Glutamatergic neuron (in vitro differentiated cells): ENCODE measurements around the gene CMTR1. TPM values are rescaled to one million over a fixed set of nuclear protein-coding genes. Genes with fewer than 3 reads are reported as not detected.

Experiments
- DNase-seq: peaks from one replicate; pipeline ENCODE4 v3.0.0; 2022
- H3K27ac Mint-ChIP-seq: one replicate; pipeline ENCODE4 v1.8.0; 2020; ENCODE audit warnings: mild to moderate bottlenecking, mixed read lengths, inconsistent platforms; ENCODE audit not compliant: unreplicated experiment
- H3K27me3 Mint-ChIP-seq: one replicate; pipeline ENCODE4 v1.8.0; 2020; ENCODE audit warnings: mild to moderate bottlenecking, moderate library complexity, mixed read lengths, inconsistent platforms; ENCODE audit not compliant: unreplicated experiment
- H3K36me3 Mint-ChIP-seq: one replicate; pipeline ENCODE4 v1.8.0; 2020; ENCODE audit warnings: mild to moderate bottlenecking, mixed read lengths, inconsistent platforms; ENCODE audit not compliant: unreplicated experiment
- H3K4me1 Mint-ChIP-seq: one replicate; pipeline ENCODE4 v1.8.0; 2020; ENCODE audit warnings: mild to moderate bottlenecking, low read depth, mixed read lengths, inconsistent platforms; ENCODE audit not compliant: unreplicated experiment
- H3K4me3 Mint-ChIP-seq: one replicate; pipeline ENCODE4 v1.8.0; 2020; ENCODE audit warnings: mild to moderate bottlenecking, mixed read lengths, inconsistent platforms; ENCODE audit not compliant: unreplicated experiment
- H3K9me3 Mint-ChIP-seq: one replicate; pipeline ENCODE4 v1.8.0; 2020; ENCODE audit warnings: mild to moderate bottlenecking, moderate library complexity, mixed read lengths, inconsistent platforms; ENCODE audit not compliant: unreplicated experiment
- CTCF ChIP-seq: fragments of 200-600 bp; sonication (generic); IDR thresholded peaks from one replicate; pipeline ENCODE4 v1.5.0; 2021; ENCODE audit not compliant: partially characterized antibody, unreplicated experiment
- total RNA-seq: library from RNA; stranded (reverse); fragmentation: NEBNext Ultra II Directional; extraction: Animal tissue kit (Norgen Biotek cat#: 25700); gene quantifications from one replicate; pipeline ENCODE4 v1.2.1, GENCODE V29; 2021; ENCODE audit not compliant: unreplicated experiment

The CMTR1 gene
- total RNA-seq, 1 donor from 2014 or later: 61.6 TPM

DNA sequence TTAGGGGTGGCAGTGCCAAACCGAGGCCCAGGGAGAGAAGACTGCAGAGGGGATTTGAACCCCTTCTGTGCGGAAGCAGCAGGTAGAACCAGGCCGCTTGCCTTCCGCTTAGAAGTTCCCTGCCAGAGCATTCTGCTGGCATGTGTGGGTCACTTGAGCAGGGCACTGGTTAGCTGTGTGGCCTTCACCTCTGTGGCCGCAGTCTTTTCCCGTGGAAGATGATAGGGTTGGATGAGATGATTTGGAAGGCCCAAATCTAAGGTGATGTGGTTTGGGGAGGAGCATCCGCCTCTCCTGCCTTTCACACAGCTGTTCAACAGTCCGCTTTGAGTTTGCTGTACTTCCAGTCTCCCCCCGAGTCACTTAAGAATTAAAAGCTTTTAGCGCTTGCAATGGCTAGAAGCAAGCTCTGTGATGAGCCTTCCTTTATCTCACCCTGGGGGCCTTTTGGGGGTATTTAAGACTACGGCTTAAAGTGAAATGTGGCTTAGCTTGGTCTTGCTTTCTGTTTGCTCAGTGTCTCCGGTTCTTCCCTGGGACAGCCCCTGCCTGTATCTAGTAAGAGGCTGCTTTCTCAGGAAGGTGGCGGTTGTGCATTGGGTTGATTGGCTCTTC lies 743 bp downstream of the CMTR1 start:
- Mint-ChIP-seq H3K36me3 (no peaks in the 10 kb centered on the region), H3K4me1 (peaks cover 31% of the 10 kb centered on the region)
- peak; percentile 20 for DNase-seq

DNA sequence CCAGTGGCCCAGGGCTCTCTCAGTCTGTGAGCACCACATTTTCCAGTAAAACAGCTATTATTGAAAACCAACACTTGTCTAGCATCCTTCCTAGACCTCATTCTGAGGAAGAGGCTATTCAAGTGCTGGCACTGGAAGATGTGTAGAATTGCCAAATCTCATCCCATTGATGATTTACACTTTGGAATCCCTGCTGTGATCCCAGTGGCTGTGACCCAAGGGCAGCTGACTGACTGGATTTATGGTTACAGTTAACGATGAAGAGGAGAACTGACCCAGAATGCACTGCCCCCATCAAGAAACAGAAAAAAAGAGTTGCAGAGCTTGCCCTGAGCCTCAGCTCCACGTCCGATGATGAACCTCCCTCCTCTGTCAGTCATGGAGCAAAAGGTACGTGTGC lies 2.4 kb downstream of the CMTR1 start:
- peak overlapping the region; percentile 76 for H3K27ac Mint-ChIP-seq
- H3K4me3 Mint-ChIP-seq: peak overlapping the region; percentile 74
- H3K9me3 Mint-ChIP-seq: peaks cover 13% of the 10 kb centered on the region
- no peak for TF ChIP-seq CTCF
- no peaks in the 10 kb centered on the region for H3K36me3 Mint-ChIP-seq
- H3K27me3 Mint-ChIP-seq: peaks cover 16% of the 10 kb centered on the region
- peaks cover 31% of the 10 kb centered on the region for H3K4me1 Mint-ChIP-seq
- no peak for DNase-seq

More for the DNA sequence above, 743 bp downstream of the CMTR1 start:
- peak overlapping the region; percentile 89 for H3K4me3 Mint-ChIP-seq
- no peak for TF ChIP-seq CTCF
- H3K9me3 Mint-ChIP-seq: peaks cover 16% of the 10 kb centered on the region
- peak overlapping the region; percentile 93 for H3K27ac Mint-ChIP-seq
- H3K27me3 Mint-ChIP-seq: peaks cover 16% of the 10 kb centered on the region

DNA sequence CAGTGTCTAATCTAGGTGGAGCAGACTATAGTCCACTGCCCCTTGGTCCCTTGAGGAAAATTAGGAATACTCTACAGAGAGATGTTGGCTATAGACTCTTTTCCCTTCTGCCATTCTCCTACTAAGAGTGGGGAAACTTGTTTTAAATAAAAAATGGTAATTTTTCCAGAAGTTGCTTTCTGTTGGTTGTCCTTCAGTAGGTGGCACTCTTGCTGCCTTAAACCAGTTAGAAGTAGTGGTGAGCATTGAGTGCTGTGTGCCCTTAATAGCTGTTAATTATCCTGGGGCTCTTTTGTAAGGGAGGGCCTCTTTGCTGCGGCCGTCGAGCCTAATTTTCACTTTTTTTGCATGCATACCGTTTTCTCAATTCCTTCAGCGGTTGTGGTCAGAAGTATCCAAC lies 2.8 kb downstream of the CMTR1 start:
- no peak for DNase-seq
- Mint-ChIP-seq H3K27ac (peak overlapping the region; percentile 76), H3K4me1 (peaks cover 31% of the 10 kb centered on the region), H3K4me3 (peak overlapping the region; percentile 74), H3K9me3 (peaks cover 13% of the 10 kb centered on the region), H3K27me3 (peaks cover 16% of the 10 kb centered on the region), H3K36me3 (no peaks in the 10 kb centered on the region)
- TF ChIP-seq CTCF: no peak

DNA sequence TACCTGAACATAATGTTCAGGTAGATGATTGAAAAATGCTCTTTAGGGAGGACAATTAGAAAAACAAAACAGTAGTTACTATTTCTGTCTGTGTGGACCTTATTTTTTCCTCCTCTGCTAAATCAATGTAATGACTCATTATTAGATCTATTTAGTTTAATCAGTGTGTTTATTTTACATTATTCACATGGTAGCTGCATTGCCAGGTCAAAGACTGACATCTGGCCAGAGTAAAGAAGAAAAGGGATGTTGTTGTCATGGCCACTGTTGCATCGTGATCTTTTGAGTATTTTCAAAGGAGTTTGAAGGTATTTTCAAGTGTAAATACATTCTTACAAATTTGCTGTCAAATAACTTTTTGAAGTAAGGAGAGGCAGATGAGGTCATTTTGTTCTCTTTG lies 5.9 kb downstream of the CMTR1 start:
- peaks cover 26% of the 10 kb centered on the region for H3K4me1 Mint-ChIP-seq
- no peaks in the 10 kb centered on the region for H3K36me3 Mint-ChIP-seq
- H3K27ac Mint-ChIP-seq: no peak overlapping the region
- TF ChIP-seq CTCF: no peak
- no peak overlapping the region for H3K4me3 Mint-ChIP-seq
- H3K27me3 Mint-ChIP-seq: peaks cover 3% of the 10 kb centered on the region
- peaks cover 5% of the 10 kb centered on the region for H3K9me3 Mint-ChIP-seq
- no peak for DNase-seq

DNA sequence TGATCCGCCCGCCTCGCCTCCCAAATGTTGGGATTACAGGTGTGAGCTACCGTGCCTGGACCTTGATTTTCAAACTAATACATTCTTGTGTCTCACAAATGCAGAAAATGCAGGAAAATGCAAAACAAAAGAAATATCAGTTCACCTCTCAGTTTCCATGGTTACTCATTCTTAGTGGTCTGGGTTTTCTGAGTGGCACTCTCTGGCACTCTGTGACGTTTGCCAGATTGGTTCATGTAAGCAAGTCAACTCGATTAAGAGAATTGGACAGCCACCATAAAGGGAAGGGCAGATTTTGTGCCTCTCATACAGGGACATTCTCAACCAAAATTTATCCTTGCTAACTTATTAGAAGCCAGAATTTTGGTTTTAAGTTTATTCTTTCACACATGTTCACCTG lies 8.6 kb downstream of the CMTR1 start:
- Mint-ChIP-seq H3K9me3 (no peaks in the 10 kb centered on the region), H3K27me3 (peaks cover 1% of the 10 kb centered on the region), H3K27ac (no peak overlapping the region), H3K36me3 (no peaks in the 10 kb centered on the region), H3K4me1 (peaks cover 2% of the 10 kb centered on the region), H3K4me3 (no peak overlapping the region)
- no peak for TF ChIP-seq CTCF
- no peak for DNase-seq
